Measurements from ENCODE around the gene OR6Y1.

GRCh38 chr1:158496374-158496773, 57.8 kb downstream of the OR6Y1 start:
- peak in 4 of 11 experiments; percentile 13 to 36 (median 30) for TF ChIP-seq CTCF (IDR thresholded peaks at IDR 0.05 in 8 of 11, conservative IDR thresholded peaks at IDR 0.05 in 3 of 11)
- no peak for TF ChIP-seq POLR2AphosphoS5 (IDR thresholded peaks at IDR 0.05)
- TF ChIP-seq POLR2A (IDR thresholded peaks at IDR 0.05): no peak
